A673 (cell line): ENCODE data around the gene FRK. TPM values are rescaled to one million over a fixed set of nuclear protein-coding genes. Genes with fewer than 3 reads are reported as not detected.

Experiments used
- BruUV-seq: library from RNA; stranded (reverse); fragments of 400-500 nt; replicated peaks from 2 replicates; lab custom pipeline; 2021; lab: Mats Ljungman, UMichigan
- CTCF ChIA-PET: fragments of 300-600 bp; sonication (Branson Sonifier 250); formaldehyde crosslinking; loops from one replicate; lab custom pipeline; 2022; ENCODE audit warnings: antibody characterized with exemption; lab: Charles Lee
- POLR2A ChIA-PET: fragments of 300-600 bp; sonication (Branson Sonifier 250); formaldehyde crosslinking; loops from one replicate; lab custom pipeline; 2022; ENCODE audit warnings: antibody characterized with exemption; ENCODE audit not compliant: low non-redundant PET; lab: Charles Lee
- DNase-seq: peaks from one replicate; pipeline ENCODE4 v3.0.0-alpha.2; 2015; ENCODE audit warnings: low spot score
- H3K27ac ChIP-seq: fragments of 200-600 bp; sonication (generic); 2 replicates; pipeline ENCODE4 v1.5.1; 2016; ENCODE audit warnings: mixed run types, low read depth, mild to moderate bottlenecking, mixed read lengths, antibody characterized with exemption, low read length; ENCODE audit not compliant: poor library complexity, severe bottlenecking
- H3K27me3 ChIP-seq: fragments of 200-600 bp; sonication (generic); replicated peaks from 2 replicates; pipeline ENCODE4 v1.6.1; 2017; ENCODE audit warnings: mixed run types, low read depth, mild to moderate bottlenecking, mixed read lengths, antibody characterized with exemption, low read length; ENCODE audit not compliant: insufficient read depth, poor library complexity
- H3K36me3 ChIP-seq: fragments of 200-600 bp; sonication (generic); 2 replicates; pipeline ENCODE4 v1.6.1; 2016; ENCODE audit warnings: mixed run types, mild to moderate bottlenecking, mixed read lengths, antibody characterized with exemption, low read length; ENCODE audit not compliant: insufficient read depth, poor library complexity, severe bottlenecking
- H3K4me1 ChIP-seq: fragments of 200-600 bp; sonication (generic); 2 replicates; pipeline ENCODE4 v1.6.1; 2017; ENCODE audit warnings: mixed run types, mild to moderate bottlenecking, mixed read lengths, antibody characterized with exemption, low read length; ENCODE audit not compliant: insufficient read depth, poor library complexity, severe bottlenecking
- H3K4me3 ChIP-seq: fragments of 200-600 bp; sonication (generic); 2 replicates; pipeline ENCODE4 v1.5.1; 2016; ENCODE audit warnings: low read depth, mixed run types, mild to moderate bottlenecking, mixed read lengths, low read length; ENCODE audit not compliant: poor library complexity, severe bottlenecking
- H3K9me3 ChIP-seq: fragments of 200-600 bp; sonication (generic); 2 replicates; pipeline ENCODE4 v1.6.1; 2016; ENCODE audit warnings: mixed run types, low read depth, mild to moderate bottlenecking, mixed read lengths, antibody characterized with exemption, low read length; ENCODE audit not compliant: poor library complexity, severe bottlenecking
- EZH2 ChIP-seq: fragments of 200-600 bp; sonication (generic); IDR thresholded peaks from 2 replicates; pipeline ENCODE4 v1.6.1; 2017; ENCODE audit warnings: borderline replicate concordance, low read depth, mild to moderate bottlenecking, mixed read lengths, antibody characterized with exemption, low read length; ENCODE audit not compliant: poor library complexity, severe bottlenecking
- intact Hi-C: fragments of 100-400 bp; cut with micrococcal nuclease; formaldehyde crosslinking; loops from one replicate; pipeline ENCODE4 v1.10.0; 2022; ENCODE audit not compliant: unreplicated experiment
- total RNA-seq: library from RNA; stranded (reverse); gene quantifications from 2 replicates; pipeline ENCODE4 v1.2.3, GENCODE V29; 2021
- TF ChIP-seq, protein P1 (sequence below): fragments of 300-800, 200-600 bp; sonication (generic); conservative IDR thresholded peaks from 2 replicates; pipeline ENCODE4 v1.5.1; 2017; ENCODE audit warnings: low read depth, mild to moderate bottlenecking, antibody characterized with exemption, low read length, moderate library complexity, mixed read lengths

Gene FRK
- total RNA-seq, 1 experiment from 2014 or later: 12.3 TPM

DNA sequence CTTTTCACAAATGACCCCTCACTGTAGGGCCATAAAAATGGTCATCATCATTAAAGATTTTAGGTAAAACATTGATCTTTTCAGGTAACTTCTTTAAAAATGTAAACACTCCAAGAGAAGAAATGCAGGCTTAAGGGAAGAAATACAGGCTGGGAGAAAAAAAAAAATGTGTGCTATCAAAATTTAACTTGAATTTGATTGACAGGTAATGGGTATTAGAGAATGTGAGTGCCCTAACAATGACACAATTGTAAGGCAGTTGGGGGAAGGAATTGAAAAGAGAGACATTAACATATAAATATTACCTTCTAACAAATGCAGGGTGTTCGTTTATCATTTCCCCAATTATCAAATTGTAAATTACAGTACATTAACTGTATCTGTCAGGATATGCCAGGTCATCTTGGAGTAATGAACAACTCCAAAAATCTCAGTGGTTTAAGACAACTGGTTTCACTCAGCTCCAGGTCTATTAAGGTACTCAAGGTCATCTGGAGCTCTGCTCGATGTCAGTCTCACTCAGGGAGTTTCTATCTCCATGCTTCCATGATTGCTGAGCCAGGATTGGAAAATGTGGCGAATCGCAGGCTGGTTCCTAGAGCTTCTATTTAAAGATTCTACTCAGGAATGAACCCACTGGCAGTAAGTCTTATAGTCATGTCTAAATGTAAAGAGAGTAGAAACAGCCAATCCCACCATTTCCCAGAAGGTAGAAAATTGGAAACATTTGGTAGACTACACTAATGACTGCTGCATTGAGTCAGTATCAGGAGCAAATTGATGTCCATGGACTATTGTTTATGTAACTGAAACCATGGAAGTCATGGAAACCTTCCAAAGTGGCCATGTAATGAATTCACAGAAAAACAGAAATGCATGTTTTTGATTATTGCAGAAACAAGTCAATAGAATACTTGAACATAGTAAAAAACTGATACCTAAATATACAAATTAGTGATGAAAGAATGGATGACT lies 55.6 kb downstream of the FRK start:
- Histone ChIP-seq H3K4me3 (no peak overlapping the region), H3K27me3 (no peaks in the 10 kb centered on the region), H3K27ac (no peak overlapping the region), H3K9me3 (no peaks in the 10 kb centered on the region), H3K4me1 (peaks cover 14% of the 10 kb centered on the region), H3K36me3 (no peaks in the 10 kb centered on the region)
- CTCF ChIA-PET: no interaction called here
- intact Hi-C loops: loop anchor here (2.0 kb wide), 1 partner anchor 14 kb away; no protein-coding TSS in a partner anchor
- POLR2A ChIA-PET: no interaction called here
- no TSS peak for BruUV-seq
- no peak for TF ChIP-seq EZH2
- TF ChIP-seq, protein P1, sequence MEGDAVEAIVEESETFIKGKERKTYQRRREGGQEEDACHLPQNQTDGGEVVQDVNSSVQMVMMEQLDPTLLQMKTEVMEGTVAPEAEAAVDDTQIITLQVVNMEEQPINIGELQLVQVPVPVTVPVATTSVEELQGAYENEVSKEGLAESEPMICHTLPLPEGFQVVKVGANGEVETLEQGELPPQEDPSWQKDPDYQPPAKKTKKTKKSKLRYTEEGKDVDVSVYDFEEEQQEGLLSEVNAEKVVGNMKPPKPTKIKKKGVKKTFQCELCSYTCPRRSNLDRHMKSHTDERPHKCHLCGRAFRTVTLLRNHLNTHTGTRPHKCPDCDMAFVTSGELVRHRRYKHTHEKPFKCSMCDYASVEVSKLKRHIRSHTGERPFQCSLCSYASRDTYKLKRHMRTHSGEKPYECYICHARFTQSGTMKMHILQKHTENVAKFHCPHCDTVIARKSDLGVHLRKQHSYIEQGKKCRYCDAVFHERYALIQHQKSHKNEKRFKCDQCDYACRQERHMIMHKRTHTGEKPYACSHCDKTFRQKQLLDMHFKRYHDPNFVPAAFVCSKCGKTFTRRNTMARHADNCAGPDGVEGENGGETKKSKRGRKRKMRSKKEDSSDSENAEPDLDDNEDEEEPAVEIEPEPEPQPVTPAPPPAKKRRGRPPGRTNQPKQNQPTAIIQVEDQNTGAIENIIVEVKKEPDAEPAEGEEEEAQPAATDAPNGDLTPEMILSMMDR: no peak
- DNase-seq: no peak

DNA sequence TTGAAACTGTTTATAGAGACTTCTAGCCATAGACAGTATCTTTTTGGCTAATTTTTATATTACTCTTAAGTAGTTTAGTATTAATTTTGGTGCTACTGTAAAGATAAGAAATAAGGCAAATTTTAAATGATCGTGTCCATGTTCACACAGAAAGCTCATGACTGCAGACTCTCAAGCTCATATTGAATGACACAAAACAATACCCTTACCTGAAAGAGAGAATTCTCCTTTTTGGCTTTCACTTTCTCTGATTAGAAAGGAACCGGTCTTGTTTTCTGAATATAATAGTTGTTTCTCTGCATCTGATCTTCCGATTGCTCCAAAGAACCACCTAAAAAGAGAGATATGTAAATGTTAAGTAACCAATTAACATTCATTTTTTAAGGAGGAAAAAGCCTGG lies 57.0 kb downstream of the FRK start:
- no peaks in the 10 kb centered on the region for H3K36me3 ChIP-seq
- H3K4me3 ChIP-seq: no peak overlapping the region
- CTCF ChIA-PET: no interaction called here
- H3K27ac ChIP-seq: no peak overlapping the region
- TF ChIP-seq, protein P1: no peak
- no peak for TF ChIP-seq EZH2
- no peaks in the 10 kb centered on the region for H3K27me3 ChIP-seq
- H3K4me1 ChIP-seq: peaks cover 10% of the 10 kb centered on the region
- H3K9me3 ChIP-seq: no peaks in the 10 kb centered on the region
- POLR2A ChIA-PET: no interaction called here
- BruUV-seq: no TSS peak
- DNase-seq: no peak
- intact Hi-C loops: loop anchor here (2.0 kb wide), 1 partner anchor 13 kb away; no protein-coding TSS in a partner anchor

DNA sequence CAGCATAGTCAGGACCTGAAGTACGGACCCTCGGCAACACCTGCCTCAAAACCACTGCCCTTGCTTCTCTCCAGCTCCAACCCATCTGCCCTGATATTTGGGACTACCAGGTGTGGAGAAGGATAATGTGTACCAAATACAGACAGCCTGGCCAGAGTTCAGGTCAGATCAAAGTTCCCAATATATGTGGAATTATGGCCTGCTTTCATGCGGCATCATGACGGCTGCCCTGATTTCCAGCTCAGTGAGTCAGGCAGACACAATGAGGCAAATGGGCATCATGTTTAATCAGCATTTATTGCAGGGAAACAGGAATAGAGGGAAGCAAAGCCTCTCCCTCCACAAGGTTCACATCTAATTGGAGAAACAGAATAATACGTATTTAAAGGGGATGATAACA lies 57.9 kb downstream of the FRK start:
- Histone ChIP-seq H3K27me3 (no peaks in the 10 kb centered on the region), H3K36me3 (no peaks in the 10 kb centered on the region), H3K9me3 (no peaks in the 10 kb centered on the region), H3K27ac (no peak overlapping the region), H3K4me1 (peaks cover 4% of the 10 kb centered on the region), H3K4me3 (no peak overlapping the region)
- DNase-seq: no peak
- BruUV-seq: no TSS peak
- intact Hi-C loops: no loop called here
- TF ChIP-seq, protein P1: no peak
- TF ChIP-seq EZH2: no peak
- POLR2A ChIA-PET: no interaction called here
- CTCF ChIA-PET: no interaction called here
